T47D (cell line): ENCODE results near the gene HNRNPL.
"Not testable (repeated sequence)": the region's sequence is repeated elsewhere in the genome, so short reads cannot be mapped to it uniquely, and the experiment has no call there.

Experiments
- DNase-seq, 2 experiments: peaks; one replicate each; pipeline versions ENCODE4 v3.0.0 to v3.0.0-alpha.2; 2011 to 2012; ENCODE audit warnings: low read depth in 1 of 2, low spot score in 1 of 2
- JUND ChIP-seq: IDR thresholded peaks from 2 replicates; pipeline ENCODE4 v1.6.1; 2012; ENCODE audit warnings: low read depth
- in situ Hi-C: cut with HindIII; loops from 2 replicates; pipeline ENCODE4 v1.10.0; 2016; ENCODE audit warnings: low sequenced_read_pairs, low pct_unique_long_range_greater_than_20kb

Gene HNRNPL

DNA sequence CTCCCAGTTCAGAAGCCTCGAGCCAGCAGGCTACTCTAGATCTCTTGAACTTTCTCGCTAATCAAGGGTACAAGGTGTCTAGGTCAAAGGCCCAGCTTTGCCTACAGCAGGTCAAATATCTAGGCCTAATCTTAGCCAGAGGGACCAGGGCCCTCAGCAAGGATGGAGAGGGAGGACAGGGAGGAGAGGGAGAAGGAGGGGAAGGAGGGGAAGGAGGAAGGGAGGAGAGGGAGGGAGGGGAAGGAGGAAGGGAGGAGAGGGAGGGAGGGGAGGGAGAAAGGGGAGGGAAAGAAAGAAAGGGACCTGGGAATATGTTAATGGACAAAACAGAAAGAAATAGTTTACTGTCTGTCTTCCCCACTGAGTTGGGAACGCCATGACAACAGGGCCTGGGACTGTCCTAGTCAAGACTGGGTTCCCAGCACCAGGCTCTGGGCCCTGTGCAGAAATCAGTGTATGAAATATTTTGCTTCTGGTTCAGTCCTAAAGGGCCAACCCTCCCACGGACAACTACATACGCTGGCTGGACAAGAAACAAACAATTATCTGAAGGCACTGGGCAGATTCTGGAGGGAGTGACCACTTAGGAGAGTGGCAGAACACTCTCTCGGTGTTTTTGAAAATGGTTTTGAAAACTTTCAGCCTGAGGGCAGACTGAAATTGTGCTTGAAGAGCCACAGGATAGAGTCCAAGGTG lies 22.8 kb downstream of the HNRNPL start:
- no peak for DNase-seq
- in situ Hi-C loops: no loop called here
- no peak for TF ChIP-seq JUND

DNA sequence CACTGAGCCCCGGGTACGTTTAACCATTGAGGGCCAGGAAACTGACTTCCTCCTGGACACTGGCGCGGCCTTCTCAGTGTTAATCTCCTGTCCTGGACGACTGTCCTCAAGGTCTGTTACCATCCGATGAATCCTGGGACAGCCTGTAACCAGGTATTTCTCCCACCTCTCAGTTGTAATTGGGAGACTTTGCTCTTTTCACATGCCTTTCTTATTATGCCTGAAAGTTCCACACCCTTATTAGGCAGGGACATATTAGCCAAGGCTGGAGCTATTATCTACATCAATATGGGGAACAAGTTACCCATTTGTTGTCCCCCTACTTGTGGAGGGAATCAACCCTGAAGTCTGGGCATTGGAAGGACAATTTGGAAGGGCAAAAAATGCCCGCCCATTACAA lies 23.9 kb downstream of the HNRNPL start:
- DNase-seq, in situ Hi-C loops: not testable (repeated sequence)

DNA sequence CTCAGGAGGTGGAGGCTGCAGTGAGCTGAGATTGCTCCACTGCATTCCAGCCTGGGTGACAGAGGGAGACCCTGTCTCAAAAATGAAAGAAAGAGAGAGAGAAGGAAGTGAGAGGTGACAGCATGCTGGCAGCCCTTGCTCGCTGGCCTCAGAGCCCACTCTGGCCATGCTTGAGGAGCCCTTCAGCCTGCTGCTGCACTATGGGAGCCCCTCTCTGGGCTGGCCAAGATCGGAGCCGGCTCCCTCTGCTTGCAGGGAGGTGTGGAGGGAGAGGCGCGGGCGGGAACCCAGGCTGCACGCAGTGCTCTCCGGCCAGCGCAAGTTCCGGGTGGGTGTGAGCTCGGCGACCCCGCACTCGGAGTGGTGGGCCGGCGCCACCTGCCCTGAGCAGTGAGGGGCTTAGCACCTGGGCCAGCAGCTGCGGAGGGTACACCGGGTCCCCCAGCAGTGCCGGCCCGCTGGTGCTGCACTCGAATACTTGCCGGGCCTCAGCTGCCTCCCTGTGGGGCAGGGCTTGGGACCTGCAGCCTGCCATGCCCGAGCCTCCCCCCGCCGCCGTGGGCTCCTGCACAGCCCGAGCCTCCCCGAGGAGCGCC lies 28.5 kb downstream of the HNRNPL start:
- DNase-seq, in situ Hi-C loops: not testable (repeated sequence)

DNA sequence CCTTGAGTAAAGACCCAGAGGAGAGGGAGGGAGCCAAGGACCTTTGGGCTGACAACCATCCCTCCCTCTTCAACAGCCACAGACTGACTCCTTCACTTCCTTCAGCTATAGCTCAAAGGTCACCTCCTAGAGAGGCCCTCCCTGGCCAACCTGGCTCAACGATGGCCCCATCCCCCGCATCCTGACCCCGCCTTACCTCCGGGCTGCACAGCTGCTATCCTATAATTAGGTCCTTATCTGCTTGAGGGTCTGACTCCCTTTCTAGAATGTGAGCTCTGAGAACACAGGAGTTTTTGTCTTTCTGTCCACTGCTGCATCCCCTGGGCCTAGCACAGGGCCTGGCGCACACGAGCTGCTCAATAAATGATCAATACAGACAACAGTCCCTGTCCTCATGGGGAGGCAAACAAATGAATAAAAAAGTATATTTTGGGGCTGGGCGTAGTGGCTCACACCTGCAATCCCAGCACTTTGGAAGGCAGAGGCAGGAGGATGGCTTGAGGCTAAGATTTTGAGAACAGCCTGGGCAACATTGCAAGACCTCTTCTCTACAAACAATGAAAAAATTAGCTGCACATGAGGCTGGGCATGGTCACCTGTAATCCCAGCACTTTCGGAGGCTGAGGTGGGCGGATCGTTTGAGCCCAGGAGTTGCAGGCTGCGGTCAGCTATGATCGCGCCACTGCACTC lies 30.4 kb downstream of the HNRNPL start:
- DNase-seq: no peak
- TF ChIP-seq JUND: no peak
- in situ Hi-C loops: no loop called here

DNA sequence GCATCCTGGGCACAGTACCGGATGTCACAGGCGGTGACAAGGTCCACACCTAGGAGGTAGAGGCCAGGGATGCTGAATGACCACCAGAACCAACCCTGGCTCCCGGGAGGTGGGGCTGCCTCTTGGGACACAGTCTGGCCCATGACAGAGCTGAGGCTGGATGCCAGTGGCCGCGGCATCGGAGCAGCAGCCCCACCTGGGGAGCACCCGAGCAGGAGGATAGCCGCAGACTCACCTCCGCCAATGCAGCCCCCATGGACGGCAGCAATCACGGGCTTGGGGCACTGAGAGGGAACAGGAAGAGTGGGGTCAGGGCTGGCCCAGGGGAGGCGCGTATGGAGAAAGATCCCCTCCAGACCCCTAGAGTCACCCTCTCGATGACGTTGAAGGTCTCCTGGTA lies 32.7 kb downstream of the HNRNPL start:
- in situ Hi-C loops: no loop called here
- TF ChIP-seq JUND: no peak

DNA sequence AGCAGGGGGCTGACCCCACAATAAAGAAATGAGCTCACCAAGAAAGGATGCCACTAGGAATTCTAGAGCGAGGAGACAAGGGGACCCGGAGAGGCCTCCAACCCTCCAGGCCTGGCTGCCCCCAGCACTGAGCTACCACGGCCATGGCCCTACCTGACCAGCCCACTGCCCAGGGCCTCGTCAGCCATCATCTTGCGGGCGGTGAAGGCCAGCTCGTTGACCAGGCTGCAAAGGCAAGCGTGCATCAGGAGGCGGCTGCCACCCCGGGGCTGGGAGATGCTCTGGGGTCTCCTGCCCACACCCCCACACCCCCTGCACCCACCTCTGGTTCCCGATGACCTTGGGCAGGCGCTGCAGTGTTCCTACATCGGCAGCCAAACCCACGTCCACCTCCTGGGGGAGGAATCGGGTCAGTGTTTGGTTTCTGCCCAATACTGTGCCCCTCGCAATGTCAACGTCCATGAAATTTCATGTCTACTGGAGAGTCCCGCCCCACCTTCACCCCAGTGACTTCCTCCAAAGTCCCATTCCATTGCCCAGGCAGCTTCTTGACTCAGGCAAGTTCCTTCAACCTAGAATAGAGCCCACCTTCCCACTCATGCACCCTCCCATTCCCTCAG lies 33.5 kb downstream of the HNRNPL start:
- no peak for DNase-seq
- no peak for TF ChIP-seq JUND
- in situ Hi-C loops: no loop called here

More for the DNA sequence above, 32.7 kb downstream of the HNRNPL start:
- no peak for DNase-seq

DNA sequence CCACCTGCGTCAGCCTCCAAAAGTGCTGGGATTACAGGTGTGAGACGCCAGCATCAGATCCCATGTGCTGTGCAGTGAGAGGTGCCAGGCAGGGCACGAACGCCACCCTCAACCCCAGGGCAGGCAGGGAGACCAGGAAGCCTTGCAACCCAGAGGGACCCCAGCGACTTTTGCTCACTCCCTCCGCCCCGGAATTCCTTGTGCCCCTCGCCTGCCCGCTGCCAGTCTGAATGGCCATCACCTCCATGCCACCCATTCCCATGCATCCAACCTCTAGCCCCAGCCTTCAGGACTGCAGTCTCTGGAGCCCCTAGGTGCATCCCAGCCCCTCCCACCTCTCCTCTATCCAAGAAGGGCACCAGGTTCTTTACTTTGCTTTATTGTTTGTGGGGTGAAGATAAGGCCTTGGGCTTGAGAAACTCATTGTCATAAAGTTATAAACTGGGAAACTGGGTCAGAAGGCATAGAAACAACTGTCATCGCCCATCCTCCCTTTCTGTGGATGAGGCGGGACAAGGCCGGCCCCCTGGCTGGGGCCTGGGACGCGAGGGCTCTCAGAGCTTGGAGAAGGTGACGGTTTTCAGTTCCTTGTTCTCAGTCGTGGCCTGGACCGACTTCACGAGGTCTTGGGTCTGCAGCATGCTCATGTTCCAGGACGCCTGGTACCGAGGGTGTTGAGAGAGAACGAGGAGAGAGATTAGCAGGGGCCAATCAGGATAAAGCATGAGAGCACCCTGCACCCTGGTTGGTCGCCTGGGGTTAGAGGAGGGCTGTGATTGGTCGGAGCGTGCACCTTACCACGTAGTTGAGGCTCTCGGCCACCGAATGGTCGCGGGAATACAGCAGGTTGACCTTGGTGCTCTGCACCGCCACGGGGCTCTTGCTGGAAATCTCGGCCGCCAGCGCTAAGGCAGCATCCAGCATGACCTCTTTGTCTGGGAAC lies 34.5 kb downstream of the HNRNPL start:
- TF ChIP-seq JUND: no peak
- no peak for DNase-seq
- in situ Hi-C loops: no loop called here

DNA sequence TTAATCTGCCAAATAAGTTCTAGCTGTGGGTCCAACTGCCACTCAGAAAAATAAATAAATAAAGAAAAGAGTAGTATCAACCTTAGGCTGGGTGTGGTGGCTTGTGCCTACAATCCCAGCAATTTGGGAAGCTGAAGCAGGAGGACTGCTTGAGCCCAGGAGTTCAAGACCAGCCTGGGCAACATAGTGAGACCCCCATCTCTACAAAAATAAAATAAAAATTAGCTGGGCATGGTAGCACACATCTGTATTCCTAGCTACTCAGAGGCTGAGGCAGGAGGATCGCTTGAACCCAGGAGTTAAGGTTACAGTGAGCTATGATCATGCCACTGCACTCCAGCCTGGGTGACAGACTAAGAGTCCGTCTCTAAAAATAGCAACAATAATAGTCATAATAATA lies 35.9 kb downstream of the HNRNPL start:
- in situ Hi-C loops, DNase-seq: not testable (repeated sequence)

DNA sequence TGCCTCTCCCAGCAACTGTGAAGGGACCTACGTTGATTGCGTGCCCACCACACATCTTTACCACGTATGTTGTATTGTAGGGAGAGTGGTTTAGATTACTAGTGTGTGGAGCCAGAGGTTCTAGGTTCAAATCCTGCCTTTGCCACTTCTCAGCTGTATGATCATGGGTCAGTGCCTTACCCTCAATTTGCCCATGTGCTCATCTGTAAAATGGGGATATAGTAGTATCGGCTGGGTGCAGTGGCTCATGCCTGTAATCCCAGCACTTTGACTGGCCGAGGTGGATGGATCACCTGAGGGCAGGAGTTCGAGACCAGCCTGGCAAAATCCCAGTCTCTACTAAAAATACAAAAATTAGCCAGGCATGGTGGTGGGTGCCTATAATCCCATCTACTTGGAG lies 36.5 kb downstream of the HNRNPL start:
- DNase-seq: no peak
- in situ Hi-C loops: no loop called here
- TF ChIP-seq JUND: no peak

DNA sequence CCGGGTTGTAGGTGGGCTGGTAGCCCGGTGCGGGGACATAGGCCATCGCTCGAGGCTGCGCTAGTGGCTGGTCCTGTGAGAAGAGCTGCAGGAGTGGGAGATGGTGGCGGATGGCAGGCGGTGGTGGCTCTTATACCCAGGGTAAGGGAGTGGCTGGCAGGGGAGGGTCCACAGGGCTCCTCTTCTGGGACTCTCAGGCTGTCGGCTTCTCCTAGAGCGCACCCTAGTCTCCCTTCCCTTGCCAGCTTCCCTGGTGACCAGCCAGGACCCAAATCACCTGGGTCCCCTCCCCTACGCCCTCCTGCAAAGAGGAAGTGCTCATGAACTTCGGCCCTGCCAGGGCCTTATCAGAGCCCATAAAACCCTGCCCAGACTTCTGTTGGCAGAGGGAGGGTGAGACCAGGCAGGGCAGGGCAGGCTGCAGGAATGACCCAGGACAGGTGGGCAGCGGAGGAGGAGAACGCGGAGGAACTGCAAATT lies 36.9 kb downstream of the HNRNPL start, which contains the start of gene LGALS4:
LGALS4 (minus strand) TSS at position 105 of the 480 bp plus-strand sequence; CDS start at position 46, 59 bp downstream.
- no peak for TF ChIP-seq JUND
- in situ Hi-C loops: no loop called here
- no peak for DNase-seq

DNA sequence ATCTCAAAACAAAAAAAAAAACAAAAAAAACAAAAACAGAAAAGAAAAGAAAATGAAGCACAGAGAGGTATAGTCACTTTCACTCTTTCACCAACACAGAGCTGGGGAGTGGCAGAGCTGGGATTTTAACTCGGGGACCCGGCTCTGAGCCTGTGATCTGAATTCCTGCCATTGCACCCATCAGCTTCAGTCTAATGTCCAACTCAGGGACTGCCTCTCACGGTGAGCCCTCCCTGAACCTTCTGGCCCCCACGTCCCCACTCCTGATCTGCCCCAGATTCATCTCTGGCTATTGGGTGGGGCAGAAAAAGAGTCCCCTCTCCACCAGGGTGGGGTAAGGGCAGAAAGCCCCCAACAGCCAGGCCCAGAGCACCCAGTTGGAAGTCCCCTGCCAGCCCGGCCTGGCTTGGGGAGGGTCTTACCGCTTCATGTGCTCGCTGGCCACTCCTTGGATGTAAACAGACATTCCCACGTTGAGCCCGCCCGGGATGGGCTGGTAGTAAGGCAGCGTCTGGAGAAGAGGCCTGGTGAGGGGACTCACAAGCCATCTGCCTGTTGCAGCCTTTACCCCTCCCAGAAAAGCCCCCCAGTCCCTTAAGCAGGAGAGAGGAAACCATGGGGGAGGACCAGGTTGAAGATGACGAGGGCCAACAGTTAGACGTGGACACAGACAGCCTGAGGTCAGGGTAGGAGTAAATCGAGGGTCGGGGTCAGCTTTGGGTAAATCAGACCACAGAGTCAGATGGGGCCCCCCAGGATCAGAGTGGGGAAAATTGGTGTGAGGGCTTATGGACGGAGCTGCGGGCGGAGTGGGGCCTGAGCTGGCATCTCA lies 37.6 kb downstream of the HNRNPL start:
- no peak for TF ChIP-seq JUND
- no peak for DNase-seq
- in situ Hi-C loops: no loop called here
